Stimulated activated CD4-positive, alpha-beta T cell treated with anti-CD3 and anti-CD28 coated beads, Interleukin-15, amount 100 ng/mL, for 24 hours (primary cell): Measurements from ENCODE around the gene SLC24A4.

ENCODE experiments used
- DNase-seq: peaks from one replicate; pipeline ENCODE4 v3.0.0-alpha.2; 2020

The SLC24A4 gene

DNA sequence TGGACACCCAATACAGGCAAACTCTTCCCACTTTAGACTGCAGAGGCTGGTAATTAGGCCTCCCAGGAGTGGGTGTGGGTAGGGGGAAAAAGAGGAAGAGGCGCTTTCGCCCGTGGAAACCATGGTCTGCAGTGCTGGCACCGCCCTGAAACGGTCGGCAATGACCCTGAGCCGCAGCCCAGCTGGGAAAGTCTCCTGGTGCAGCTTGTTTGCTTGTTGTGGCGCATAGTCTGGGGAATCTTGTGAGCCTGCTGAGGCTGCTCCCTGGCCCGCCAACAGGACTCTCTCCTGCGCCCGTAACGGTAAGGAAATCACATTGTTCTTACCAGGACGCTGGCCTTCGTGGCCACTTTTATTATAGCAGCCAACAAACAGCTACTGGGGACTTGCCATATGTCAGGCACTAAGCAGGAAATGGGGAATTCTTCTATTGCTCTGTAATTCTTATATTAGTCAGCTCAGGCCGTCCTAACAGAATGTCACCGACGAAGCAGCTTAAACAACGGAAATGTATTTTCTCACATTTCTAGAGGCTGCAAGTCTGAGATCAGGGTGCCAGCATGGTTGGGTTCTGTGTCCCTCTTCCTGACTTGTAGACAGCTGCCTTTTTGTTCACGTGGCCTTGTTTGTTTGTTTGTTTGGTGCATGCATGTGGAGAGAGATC, 138.1 kb downstream of the SLC24A4 start:
- no peak for DNase-seq

DNA sequence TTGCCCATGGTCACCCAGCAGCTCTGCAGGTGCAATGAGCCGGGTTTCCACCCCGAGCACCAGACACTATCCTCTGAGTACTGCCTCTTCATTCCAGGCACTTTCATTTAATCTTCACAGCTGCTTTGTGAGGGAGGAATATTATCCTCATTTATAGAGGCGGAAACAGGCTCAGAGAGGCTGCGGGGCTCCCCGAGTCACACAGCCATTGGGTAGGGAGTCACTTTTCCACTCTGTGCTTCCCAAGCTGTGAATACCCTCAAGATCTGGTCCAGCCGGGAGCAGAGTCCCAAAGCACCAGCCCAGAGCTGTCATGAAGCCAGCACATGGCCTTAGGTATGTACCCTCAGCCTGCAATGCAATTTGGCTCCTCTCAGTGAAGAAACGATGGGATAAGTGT, 138.9 kb downstream of the SLC24A4 start:
- DNase-seq: no peak

DNA sequence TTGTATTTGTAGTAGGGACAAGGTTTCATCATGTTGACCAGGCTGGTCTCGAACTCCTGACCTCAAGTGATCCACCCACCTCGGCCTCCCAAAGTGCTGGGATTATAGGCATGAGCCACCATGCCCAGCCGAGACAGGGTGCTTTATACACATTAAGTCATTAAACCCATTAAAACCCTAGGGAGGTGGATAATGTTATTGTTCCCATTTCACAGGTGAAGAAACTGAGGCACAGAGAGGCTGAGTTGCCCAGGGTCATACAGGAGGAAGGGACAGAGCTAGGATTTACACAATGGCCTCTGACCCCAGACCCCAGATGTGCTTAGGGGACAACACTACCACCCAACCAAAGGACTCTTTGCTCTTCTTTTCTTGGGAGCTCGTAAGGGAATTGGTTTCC, 139.6 kb downstream of the SLC24A4 start:
- no peak for DNase-seq

DNA sequence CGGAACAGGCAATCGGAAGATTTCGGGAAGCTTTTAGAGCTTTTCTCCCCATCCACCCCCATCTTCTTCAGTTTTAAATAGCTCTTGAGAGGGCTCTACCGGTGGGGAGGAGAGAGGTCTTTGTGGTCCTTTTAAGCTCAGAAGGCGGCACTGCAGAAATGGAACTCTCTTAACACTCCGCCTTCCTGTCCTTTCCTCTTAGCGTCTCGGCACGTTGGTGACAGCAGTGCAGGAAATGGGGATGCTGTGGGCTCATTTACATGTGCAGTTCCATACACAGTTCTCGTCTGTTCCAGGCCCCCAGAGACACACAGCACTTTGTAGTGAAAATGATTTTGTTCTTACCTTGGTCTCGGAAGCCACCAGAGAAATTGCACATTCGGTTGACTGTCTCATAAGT, 140.2 kb downstream of the SLC24A4 start:
- DNase-seq: no peak

DNA sequence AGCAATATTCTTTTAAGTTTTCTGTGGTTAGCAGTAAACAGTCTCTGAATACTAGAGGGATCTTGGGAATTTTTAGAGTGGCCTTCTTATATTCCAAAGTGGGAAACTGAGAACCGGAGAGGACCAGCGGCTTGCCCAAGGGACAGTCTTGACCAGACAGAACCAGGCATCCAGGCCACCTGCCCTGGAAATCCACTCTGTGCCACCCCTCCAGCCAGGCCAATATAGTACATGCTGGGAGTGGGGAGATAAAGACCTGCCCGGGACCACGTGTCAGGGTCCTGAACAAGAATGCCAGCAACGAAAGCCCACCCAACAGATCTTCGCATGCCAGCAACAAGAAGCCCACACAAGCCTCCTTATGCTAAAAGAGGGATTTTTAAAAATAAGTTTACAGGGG, 141.2 kb downstream of the SLC24A4 start:
- no peak for DNase-seq

DNA sequence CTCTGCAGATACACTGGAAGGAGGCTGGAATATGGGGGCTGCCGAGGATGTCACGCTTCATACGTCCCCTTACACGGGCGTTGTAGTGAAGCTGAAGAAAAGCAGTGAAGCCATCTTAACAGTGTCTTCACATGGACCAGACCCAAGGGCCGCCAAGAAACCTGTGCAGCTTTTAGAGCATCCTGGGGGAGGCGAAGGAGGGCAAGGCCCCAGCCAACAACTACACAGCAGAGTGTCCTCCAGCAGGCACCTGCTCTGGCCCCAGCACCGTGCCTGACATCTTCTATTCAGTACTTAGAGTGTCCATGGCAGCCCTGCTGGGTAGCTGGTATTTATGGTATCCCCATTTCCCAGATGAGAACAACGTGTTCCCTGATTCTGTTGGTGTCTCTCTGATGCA, 141.8 kb downstream of the SLC24A4 start:
- no peak for DNase-seq

DNA sequence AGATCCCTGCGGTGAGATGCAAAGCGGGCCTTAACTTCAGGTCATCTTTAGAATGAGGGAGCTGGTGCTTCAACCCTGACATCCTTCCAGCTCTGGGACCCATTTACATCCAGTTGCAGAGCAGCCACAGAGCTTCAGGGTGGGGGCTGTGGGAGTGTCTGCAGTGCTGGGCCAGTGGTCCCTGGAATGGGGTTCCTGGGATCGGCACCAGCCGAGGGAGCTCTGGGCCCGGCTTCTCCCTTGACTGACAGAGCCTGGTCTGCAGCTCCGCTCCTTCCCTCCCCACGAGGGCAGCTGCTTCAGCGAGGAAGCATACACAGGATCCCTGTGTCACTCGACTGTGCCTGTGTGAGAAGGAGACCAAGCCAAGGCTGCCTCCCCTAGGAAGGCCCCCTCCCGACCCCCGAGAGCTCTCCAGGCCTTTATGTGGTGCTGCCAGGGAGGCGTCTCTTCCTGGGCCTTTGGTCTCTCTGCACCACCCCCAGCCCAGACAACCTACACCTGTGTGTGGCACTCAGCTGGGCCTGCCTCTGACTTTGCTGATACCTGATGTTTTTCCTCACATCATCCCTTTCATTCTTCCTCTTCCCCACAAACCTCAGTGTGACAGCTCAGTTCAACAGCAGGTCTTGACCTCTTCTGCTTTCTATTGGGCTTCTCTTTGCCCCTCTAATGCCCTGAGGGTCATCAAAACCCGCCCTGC, 142.5 kb downstream of the SLC24A4 start:
- no peak for DNase-seq

DNA sequence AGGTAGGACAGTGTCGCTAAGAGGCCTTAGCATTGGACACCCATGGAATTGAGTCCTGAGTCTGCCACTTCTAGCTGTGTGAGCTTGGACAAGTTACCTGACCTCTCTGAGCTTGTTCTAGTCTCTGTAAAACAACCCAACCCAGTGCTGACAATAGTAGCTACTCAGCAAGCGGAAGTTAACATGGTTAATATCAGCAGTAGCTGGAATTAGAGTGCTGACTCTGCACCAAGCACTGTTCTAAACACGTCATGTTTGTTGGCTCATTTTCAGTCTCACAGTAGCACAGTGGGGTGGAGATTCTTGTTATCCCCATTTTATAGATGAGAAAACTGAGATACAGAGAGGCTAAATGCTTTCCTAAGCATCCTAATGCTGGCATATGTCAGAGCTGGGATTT, 143.1 kb downstream of the SLC24A4 start:
- DNase-seq: no peak

DNA sequence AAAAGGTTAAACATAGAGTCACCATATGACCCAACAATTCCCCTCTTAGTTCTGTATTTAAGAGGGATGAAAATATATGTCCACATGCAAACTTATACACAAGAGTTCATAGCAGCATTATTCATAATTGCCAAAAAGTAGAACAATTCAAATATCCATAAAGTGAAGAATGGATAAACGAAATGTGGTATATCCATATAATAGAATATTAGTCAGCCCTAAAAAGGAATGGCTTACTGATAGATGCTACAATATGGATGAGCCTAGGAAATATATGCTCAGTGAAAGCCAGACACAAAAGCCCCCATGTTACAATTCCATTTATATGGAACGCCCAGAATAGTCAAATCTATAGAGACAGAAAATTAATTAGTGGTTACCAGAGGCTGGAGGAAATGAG, 146.6 kb downstream of the SLC24A4 start:
- no peak for DNase-seq

DNA sequence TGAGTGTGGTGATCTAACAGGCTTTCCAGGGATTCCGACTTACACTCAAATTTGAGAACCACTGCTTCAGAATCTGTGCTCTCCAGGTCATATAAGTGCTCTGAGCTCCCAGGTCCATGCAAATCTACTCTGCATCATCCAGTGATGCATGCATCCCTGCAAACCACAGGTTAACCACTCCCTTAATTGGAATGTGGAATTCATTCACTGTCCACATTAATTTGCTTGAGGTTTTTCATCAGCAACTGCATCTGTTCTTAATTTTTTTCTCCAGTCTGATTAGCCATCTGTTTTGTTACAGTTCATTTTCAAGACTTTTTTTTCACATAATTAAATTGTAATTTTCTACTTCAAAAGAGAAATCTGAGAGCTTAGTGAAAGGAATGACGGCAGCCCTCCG, 147.2 kb downstream of the SLC24A4 start:
- DNase-seq: no peak

DNA sequence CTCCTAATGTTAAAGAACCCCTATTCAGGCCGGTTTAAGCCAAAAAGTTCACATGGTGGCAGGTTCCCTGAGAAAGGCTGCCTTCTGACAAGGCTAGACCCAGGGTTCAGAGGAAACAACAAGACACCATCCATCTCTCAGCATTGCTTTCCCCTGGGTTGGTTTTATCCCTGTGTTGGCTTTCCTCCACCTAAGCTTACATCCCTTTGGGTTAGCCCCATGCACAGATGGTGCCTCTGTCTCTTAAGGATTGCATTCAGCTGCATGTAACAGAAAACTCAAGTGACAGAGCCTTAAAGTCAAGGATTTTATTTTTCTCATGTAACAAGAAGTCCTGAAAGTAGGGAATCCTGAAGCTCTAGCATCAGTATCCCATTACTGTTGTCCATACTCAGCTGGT, 147.8 kb downstream of the SLC24A4 start:
- DNase-seq: no peak

DNA sequence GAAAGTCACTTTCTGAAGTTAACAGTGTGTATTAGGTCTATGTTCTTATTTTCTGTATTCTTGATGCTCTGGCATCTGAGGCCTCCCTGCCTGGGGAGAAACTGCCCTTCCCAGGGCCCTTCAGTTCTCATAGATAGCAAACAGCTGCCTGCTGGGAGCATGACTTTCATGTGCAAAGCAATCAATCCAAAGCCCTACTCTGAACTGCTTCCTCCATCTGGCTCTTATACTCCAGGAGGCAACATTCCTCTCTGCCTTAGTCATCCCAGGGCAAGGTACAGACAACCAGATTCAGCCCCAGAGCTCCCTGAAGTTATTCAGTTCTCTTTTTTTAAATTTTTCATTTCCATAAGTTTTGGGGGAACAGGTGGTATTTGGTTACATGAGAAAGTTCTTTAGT, 149.0 kb downstream of the SLC24A4 start:
- no peak for DNase-seq

DNA sequence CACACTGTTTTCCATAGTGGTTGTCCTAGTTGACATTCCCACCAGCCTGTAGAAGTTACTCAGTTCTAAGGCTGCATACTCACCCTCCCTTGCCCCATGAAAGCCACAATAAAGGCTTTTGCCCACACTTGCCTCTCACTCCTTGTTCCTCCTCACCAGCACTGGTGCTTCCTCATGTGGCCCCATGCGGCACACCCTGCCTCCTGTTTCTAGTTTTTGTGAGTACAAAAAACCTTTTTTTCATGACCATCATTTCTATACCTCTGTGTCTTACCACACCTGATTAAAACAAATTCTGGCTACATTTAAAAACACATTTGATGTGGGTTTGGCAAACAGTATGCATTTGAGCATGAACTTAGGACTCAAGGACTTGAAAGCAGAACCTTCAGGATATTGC, 149.9 kb downstream of the SLC24A4 start:
- no peak for DNase-seq

DNA sequence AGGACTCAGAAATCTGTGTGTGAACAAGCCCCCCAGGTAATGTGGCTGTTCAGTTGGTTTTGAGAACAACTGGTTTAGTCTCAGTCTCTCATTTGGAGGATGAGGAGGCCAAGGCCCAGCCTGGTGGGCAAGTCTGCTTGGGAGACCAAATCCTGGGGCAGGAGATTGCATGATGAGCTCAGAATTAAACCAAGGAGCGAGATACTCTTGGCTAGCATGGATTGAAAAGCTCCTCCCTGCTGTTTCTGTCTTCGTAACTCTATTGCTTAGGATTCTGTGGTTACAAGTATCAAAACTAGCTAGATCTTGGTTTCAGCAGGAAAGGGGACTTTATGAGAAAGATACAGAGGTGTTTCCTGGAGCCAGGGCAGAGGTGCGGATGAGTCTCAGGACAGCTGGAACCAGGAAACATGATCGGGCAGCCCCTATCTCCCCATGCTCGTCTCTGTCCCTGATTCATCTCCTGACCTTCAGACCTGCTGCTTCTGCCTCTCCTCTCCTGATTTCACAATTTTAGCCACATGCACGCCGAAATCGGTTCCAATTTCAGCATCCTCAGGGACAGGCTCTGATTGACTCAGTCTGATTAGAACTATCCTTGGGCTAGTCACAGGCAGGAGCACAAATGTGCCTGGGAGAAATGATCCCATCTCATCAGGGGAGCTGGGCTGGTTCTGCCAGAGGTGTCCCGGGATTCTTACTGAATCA, 150.4 kb downstream of the SLC24A4 start:
- no peak for DNase-seq

DNA sequence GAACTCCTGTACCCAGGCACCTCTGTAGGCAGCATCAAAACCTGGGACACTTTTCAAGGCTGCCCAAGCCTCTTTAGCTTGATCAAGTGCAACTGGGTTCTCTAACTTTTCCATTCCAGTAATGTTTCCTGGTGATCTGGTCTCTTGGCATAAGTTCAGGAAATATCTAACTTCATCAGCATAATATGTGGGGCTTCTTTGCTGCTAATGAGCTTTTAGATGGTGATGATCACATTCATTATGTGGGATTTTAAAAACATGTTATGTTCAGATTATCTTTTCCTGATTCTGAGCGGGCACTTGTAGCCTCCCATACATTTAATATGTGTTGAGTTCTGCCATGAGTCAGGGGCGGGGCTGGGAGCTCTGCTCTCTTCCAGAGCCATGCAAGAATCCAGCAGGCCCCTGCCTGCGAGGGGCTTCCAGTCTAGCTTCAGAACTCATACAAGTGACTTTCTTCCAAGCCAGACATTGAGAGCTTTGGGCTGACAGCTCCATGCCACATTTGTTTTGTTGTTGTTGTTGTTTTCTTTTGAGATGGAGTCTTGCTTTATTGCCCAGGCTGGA, 151.1 kb downstream of the SLC24A4 start:
- no peak for DNase-seq

DNA sequence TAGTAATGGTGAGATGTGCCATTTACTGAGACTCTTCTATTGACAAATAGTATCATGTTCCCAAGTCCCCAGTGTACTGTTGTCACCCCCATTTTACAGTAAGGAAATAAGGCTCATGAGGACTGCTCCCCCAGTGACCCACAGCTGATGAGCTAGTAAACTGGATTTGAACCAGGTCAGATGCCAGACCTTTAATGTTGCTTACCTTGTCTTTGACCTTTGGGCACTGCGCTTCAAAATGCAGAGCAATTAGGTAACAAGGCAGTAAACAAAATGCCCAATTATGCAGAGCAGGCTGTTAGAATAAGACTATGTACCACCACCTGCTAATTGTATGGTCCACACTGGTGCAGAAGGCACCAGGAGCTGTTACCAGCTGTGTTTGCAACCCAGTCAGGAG, 152.1 kb downstream of the SLC24A4 start:
- DNase-seq: no peak

DNA sequence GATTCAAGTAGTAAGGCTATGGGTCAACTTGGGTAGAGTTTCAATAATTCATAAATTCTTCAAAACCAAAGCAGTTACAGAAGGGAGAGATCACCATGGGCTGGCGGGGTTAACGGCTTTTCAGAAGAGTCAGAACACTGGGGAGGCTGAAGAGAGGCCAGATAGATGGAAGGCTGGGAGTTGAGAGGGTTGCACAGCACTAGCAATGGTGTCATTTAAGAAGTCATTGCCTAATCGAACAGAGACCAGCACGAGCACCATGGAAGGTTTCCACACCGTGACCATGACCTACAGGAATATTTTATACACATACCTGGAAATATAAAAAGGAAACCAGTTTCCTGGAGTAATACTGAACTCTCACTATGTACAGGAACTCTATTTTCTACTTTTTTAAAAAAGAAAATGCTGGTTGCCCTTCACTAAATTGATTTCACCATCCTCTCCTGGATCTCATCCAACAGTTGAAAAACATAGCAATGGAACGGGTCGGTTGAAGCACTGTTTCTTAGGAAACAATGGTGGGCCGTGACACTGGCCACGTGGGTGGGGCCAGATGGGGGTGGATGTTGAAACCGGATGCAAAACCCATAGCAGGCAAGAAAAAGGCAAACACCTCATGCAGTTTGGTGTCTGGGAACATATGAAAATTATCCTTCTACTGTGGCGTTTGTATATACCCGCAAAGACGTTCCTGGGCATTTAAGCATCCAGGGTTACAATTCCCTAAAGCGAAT, 152.7 kb downstream of the SLC24A4 start:
- peak; percentile 12 for DNase-seq

DNA sequence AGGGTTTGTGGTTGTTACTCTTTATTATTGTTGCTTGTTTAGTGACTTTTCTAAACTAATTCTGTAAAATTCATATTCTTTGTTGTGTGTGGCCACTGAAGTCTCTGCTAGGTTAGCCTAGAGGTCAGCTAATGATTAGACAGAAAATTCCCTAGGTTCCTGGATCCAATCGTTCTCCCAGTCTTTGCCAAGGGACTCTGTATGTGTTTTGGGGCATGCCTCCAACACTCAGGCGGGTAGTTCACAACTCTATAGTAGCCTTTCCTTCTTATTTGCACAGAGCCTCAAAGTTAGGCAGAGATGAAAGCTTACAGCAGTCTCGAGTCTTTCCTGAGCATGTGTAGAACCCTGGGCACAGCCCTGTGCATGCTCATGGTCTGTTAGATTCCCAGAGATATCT, 157.9 kb downstream of the SLC24A4 start:
- no peak for DNase-seq

DNA sequence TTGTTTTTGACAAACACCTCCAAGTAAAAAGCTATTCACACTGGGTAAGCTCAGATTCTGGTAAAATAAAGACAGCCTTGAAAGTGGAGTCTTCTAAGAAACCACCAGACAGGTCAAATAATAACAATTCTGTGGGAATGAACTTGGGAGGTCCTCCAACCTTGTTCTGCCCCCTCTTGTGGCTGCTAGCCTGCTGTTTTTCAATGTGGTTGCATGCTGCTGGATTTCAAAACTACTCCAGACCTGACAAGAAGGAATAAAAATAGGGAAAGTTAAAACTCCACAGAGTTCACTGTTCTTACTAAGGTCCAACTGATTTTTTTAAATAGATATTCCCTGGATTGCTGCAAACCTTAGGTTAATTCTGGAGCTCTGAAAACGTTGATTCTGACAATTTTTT, 158.4 kb downstream of the SLC24A4 start:
- no peak for DNase-seq

DNA sequence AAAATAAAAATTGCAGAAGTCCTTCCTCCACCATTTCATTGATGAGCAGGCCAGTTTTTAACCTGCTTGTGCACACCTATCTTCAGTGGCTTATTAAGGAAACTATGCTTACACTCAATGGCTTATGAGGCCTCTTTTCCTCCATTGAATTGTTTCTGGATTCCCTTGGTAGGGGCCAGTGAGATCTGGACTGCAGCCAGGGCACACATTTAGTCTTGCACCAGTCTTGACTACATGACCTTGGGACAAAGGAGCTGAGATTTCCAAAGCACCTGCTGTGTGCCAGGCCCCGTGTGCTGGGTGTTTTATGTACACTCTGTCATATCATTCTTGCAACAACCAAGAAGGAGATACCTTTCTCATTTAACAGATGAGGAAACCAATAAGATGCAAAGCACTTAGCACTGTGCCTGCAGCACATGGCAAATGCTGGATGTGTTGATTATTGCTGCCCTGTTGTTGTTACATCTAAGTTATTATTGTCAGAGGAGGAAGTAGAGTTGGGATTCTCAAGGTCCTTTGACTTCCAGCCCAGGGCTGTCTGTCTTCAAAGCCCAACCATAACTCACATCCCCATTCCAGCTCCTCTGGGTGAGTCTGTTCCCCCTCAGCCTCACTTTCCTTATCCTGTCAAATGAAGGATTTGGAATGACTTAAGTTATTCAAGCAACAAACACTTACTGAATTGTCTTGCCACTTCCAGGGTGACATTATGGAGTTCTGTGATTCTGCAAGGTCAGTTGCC, 159.0 kb downstream of the SLC24A4 start:
- no peak for DNase-seq

DNA sequence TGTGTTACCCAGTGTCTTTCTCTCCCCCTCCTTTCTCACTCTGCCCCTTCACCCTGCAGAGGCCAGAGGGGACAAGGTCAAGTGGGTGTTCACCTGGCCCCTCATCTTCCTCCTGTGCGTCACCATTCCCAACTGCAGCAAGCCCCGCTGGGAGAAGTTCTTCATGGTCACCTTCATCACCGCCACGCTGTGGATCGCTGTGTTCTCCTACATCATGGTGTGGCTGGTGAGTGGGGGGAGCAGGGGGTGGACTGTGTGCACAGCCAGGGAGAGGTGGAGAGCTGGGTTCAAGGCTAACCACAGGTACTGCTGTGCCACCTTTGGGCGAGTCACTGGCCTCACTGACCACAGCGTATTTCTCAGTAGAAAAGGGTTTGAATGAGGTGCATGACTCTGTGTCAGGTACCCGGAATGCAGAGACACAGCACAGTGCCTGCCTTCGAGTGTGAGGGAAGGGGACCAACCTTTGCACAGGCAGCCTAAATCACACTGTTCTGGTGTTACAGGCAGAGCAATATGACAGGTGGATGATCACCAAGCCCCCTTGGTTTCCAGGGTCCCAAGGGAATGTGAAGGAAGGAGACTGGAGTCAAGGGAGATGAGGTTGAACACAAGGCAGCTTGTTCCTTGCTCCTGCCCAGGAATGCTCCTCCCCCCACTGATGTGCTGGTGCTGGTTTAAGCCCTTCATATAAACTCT, 159.8 kb downstream of the SLC24A4 start:
- no peak for DNase-seq
